ENCODE data around the gene FHAD1. TPM values are rescaled to one million over a fixed set of nuclear protein-coding genes. Genes with fewer than 3 reads are reported as not detected.
"Not testable (repeated sequence)": the region's sequence is repeated elsewhere in the genome, so short reads cannot be mapped to it uniquely, and the experiment has no call there.

FHAD1 gene
- total RNA-seq, 1 donor from 2014 or later: not detected

- peaks cover 11% of the 10 kb centered on the region for H3K4me1 Mint-ChIP-seq (ENCODE audit: low read depth)
- H3K27me3 Mint-ChIP-seq (ENCODE audit: low read depth): no peaks in the 10 kb centered on the region
- H3K4me3 Mint-ChIP-seq (ENCODE audit: unreplicated experiment): no peak overlapping the region
- no peak for DNase-seq (ENCODE audit: low spot score)
- H3K9me3 Mint-ChIP-seq (ENCODE audit: low read depth): no peaks in the 10 kb centered on the region
- no peak overlapping the region for H3K27ac Mint-ChIP-seq (ENCODE audit: unreplicated experiment)
- TF ChIP-seq CTCF (IDR thresholded peaks at IDR 0.05): peak; percentile 95
- H3K36me3 Mint-ChIP-seq (ENCODE audit: low read depth): no peaks in the 10 kb centered on the region
Observed at GRCh38 chr1:15304708-15305467, 57.9 kb downstream of the FHAD1 start.

- no peak for DNase-seq (ENCODE audit: low spot score)
- H3K27me3 Mint-ChIP-seq (ENCODE audit: low read depth): no peaks in the 10 kb centered on the region
- H3K9me3 Mint-ChIP-seq (ENCODE audit: low read depth): no peaks in the 10 kb centered on the region
- TF ChIP-seq CTCF (IDR thresholded peaks at IDR 0.05): no peak
- no peak overlapping the region for H3K27ac Mint-ChIP-seq (ENCODE audit: unreplicated experiment)
- H3K36me3 Mint-ChIP-seq (ENCODE audit: low read depth): no peaks in the 10 kb centered on the region
- peaks cover 11% of the 10 kb centered on the region for H3K4me1 Mint-ChIP-seq (ENCODE audit: low read depth)
- H3K4me3 Mint-ChIP-seq (ENCODE audit: unreplicated experiment): no peak overlapping the region
Observed at GRCh38 chr1:15305468-15305770, 58.4 kb downstream of the FHAD1 start.

GRCh38 chr1:15306352-15306751 lies 59.3 kb downstream of the FHAD1 start:
- not testable (repeated sequence) for H3K27ac Mint-ChIP-seq (ENCODE audit: unreplicated experiment); H3K9me3 Mint-ChIP-seq (ENCODE audit: low read depth); H3K4me3 Mint-ChIP-seq (ENCODE audit: unreplicated experiment); DNase-seq (ENCODE audit: low spot score); H3K27me3 Mint-ChIP-seq (ENCODE audit: low read depth); H3K36me3 Mint-ChIP-seq (ENCODE audit: low read depth)
- H3K4me1 Mint-ChIP-seq (ENCODE audit: low read depth): peaks cover 11% of the 10 kb centered on the region

GRCh38 chr1:15308135-15308534 lies 61.1 kb downstream of the FHAD1 start:
- H3K27me3 Mint-ChIP-seq (ENCODE audit: low read depth): no peaks in the 10 kb centered on the region
- no peak for TF ChIP-seq CTCF (IDR thresholded peaks at IDR 0.05)
- no peak for DNase-seq (ENCODE audit: low spot score)
- H3K9me3 Mint-ChIP-seq (ENCODE audit: low read depth): peaks cover 5% of the 10 kb centered on the region
- H3K36me3 Mint-ChIP-seq (ENCODE audit: low read depth): peaks cover 4% of the 10 kb centered on the region
- H3K4me1 Mint-ChIP-seq (ENCODE audit: low read depth): peaks cover 11% of the 10 kb centered on the region
- no peak overlapping the region for H3K27ac Mint-ChIP-seq (ENCODE audit: unreplicated experiment)
- no peak overlapping the region for H3K4me3 Mint-ChIP-seq (ENCODE audit: unreplicated experiment)

- Mint-ChIP-seq H3K4me3 (ENCODE audit: unreplicated experiment) (no peak overlapping the region), H3K36me3 (ENCODE audit: low read depth) (peaks cover 4% of the 10 kb centered on the region), H3K9me3 (ENCODE audit: low read depth) (peaks cover 5% of the 10 kb centered on the region), H3K27me3 (ENCODE audit: low read depth) (no peaks in the 10 kb centered on the region), H3K4me1 (ENCODE audit: low read depth) (peaks cover 11% of the 10 kb centered on the region), H3K27ac (ENCODE audit: unreplicated experiment) (no peak overlapping the region)
- TF ChIP-seq CTCF (IDR thresholded peaks at IDR 0.05): no peak
- no peak for DNase-seq (ENCODE audit: low spot score)
Observed at GRCh38 chr1:15308621-15309027, 61.6 kb downstream of the FHAD1 start.

- Mint-ChIP-seq H3K36me3 (ENCODE audit: low read depth) (peaks cover 4% of the 10 kb centered on the region), H3K9me3 (ENCODE audit: low read depth) (peaks cover 5% of the 10 kb centered on the region), H3K27ac (ENCODE audit: unreplicated experiment) (no peak overlapping the region), H3K4me3 (ENCODE audit: unreplicated experiment) (no peak overlapping the region), H3K4me1 (ENCODE audit: low read depth) (peaks cover 10% of the 10 kb centered on the region), H3K27me3 (ENCODE audit: low read depth) (no peaks in the 10 kb centered on the region)
- DNase-seq (ENCODE audit: low spot score): no peak
- no peak for TF ChIP-seq CTCF (IDR thresholded peaks at IDR 0.05)
Observed at GRCh38 chr1:15309687-15310086, 62.7 kb downstream of the FHAD1 start.
